GM06990 (cell line): ENCODE measurements around the gene EBF3.

Source experiments
- DNase-seq: peaks from one replicate; pipeline ENCODE4 v3.0.0-alpha.2; 2011; ENCODE audit not compliant: insufficient read length; ENCODE audit errors: extremely low read depth
- H3K27me3 ChIP-seq: replicated peaks from 2 replicates; pipeline ENCODE4 v1.6.0; 2011; ENCODE audit warnings: low read length; ENCODE audit not compliant: control insufficient read depth, insufficient read depth
- H3K36me3 ChIP-seq: 2 replicates; pipeline ENCODE4 v1.5.1; 2011; ENCODE audit warnings: low read length; ENCODE audit not compliant: control insufficient read depth, insufficient read depth
- H3K4me3 ChIP-seq: replicated peaks from 2 replicates; pipeline ENCODE4 v1.5.1; 2011; ENCODE audit warnings: low read depth, mild to moderate bottlenecking, control low read depth, low read length
- CTCF ChIP-seq: IDR thresholded peaks from 2 replicates; pipeline ENCODE4 v1.5.1; 2011; ENCODE audit warnings: low read length, control low read depth, mild to moderate bottlenecking, inconsistent platforms; ENCODE audit not compliant: insufficient read depth, poor library complexity, severe bottlenecking

The EBF3 gene

GRCh38 chr10:129799942-129800341, 164.1 kb downstream of the EBF3 start:
- TF ChIP-seq CTCF = no peak
- Histone ChIP-seq H3K36me3 (no peaks in the 10 kb centered on the region), H3K27me3 (no peaks in the 10 kb centered on the region), H3K4me3 (no peak overlapping the region)
- no peak for DNase-seq

- H3K4me3 ChIP-seq = no peak overlapping the region
- no peak for DNase-seq
- TF ChIP-seq CTCF = no peak
- H3K27me3 ChIP-seq = no peaks in the 10 kb centered on the region
- no peaks in the 10 kb centered on the region for H3K36me3 ChIP-seq
Measured at GRCh38 chr10:129796710-129797420, 167.2 kb downstream of the EBF3 start.

GRCh38 chr10:129793996-129794395, 170.1 kb downstream of the EBF3 start:
- H3K4me3 ChIP-seq = no peak overlapping the region
- H3K36me3 ChIP-seq = no peaks in the 10 kb centered on the region
- DNase-seq = no peak
- no peaks in the 10 kb centered on the region for H3K27me3 ChIP-seq
- TF ChIP-seq CTCF = no peak

- Histone ChIP-seq H3K36me3 (no peaks in the 10 kb centered on the region), H3K4me3 (no peak overlapping the region), H3K27me3 (no peaks in the 10 kb centered on the region)
- no peak for TF ChIP-seq CTCF
- no peak for DNase-seq
Measured at GRCh38 chr10:129793479-129793878, 170.6 kb downstream of the EBF3 start.

- Histone ChIP-seq H3K27me3 (no peaks in the 10 kb centered on the region), H3K36me3 (no peaks in the 10 kb centered on the region), H3K4me3 (no peak overlapping the region)
- no peak for TF ChIP-seq CTCF
- DNase-seq = no peak
Measured at GRCh38 chr10:129792864-129793263, 171.2 kb downstream of the EBF3 start.

GRCh38 chr10:129792141-129792540, 171.9 kb downstream of the EBF3 start:
- H3K4me3 ChIP-seq = no peak overlapping the region
- no peaks in the 10 kb centered on the region for H3K27me3 ChIP-seq
- no peaks in the 10 kb centered on the region for H3K36me3 ChIP-seq
- no peak for DNase-seq
- no peak for TF ChIP-seq CTCF
